ENCODE data around the gene NFIX. TPM values are rescaled to one million over a fixed set of nuclear protein-coding genes. Genes with fewer than 3 reads are reported as not detected.

NFIX gene
- total and polyA plus RNA-seq, 12 donors, result 1.3 to 72.8 (median 28.6) TPM

- no peaks in the 10 kb centered on the region for H3K9me3 ChIP-seq (replicated peaks in 1 of 3)
- no peak overlapping the region for H3K4me3 ChIP-seq
- peak in 1 of 7 donors; percentile 66 for DNase-seq
- no peak for TF ChIP-seq POLR2A (IDR thresholded peaks at IDR 0.05)
- TF ChIP-seq CTCF (IDR thresholded peaks at IDR 0.05), result no peak
- H3K27ac ChIP-seq, result peak overlapping the region in 1 of 5 donors; percentile 58
- H3K4me1 ChIP-seq (replicated peaks in 1 of 2), result peaks cover 13 to 46% of the 10 kb centered on the region in 2 donors
- H3K27me3 ChIP-seq, result no peaks in the 10 kb centered on the region
- WGBS, 4 donors, result 82 to 86% (median 85%) methylated on average over 18 of the region's 18 CpGs
- intact Hi-C loops (cut with DNase I), result no loop called here
- H3K36me3 ChIP-seq (replicated peaks in 1 of 2), result no peaks in the 10 kb centered on the region
These were observed 41.2 kb downstream of the NFIX start for GRCh38 chr19:13036366-13036976.

GRCh38 chr19:13037161-13037560, 41.9 kb downstream of the NFIX start:
- DNase-seq, result no peak
- peaks cover 13 to 46% of the 10 kb centered on the region in 2 donors for H3K4me1 ChIP-seq (replicated peaks in 1 of 2)
- peak overlapping the region in 1 of 5 donors; percentile 58 for H3K27ac ChIP-seq
- no peak overlapping the region for H3K4me3 ChIP-seq
- 54 to 75% (median 59%) methylated on average over 7 of the region's 7 CpGs for WGBS, 4 donors
- TF ChIP-seq CTCF (IDR thresholded peaks at IDR 0.05) (no peak), POLR2A (IDR thresholded peaks at IDR 0.05) (no peak)
- H3K36me3 ChIP-seq (replicated peaks in 1 of 2), result no peaks in the 10 kb centered on the region
- H3K27me3 ChIP-seq, result no peaks in the 10 kb centered on the region
- H3K9me3 ChIP-seq (replicated peaks in 1 of 3), result no peaks in the 10 kb centered on the region
- intact Hi-C loops (cut with DNase I), result no loop called here

GRCh38 chr19:13037731-13038130, 42.5 kb downstream of the NFIX start:
- TF ChIP-seq POLR2A (IDR thresholded peaks at IDR 0.05) (no peak), CTCF (IDR thresholded peaks at IDR 0.05) (no peak)
- Histone ChIP-seq H3K9me3 (replicated peaks in 1 of 3) (no peaks in the 10 kb centered on the region), H3K4me1 (replicated peaks in 1 of 2) (peaks cover 13 to 46% of the 10 kb centered on the region in 2 donors), H3K27me3 (no peaks in the 10 kb centered on the region), H3K4me3 (no peak overlapping the region), H3K27ac (peak overlapping the region in 1 of 5 donors; percentile 22), H3K36me3 (replicated peaks in 1 of 2) (no peaks in the 10 kb centered on the region)
- 79 to 88% (median 86%) methylated on average over 6 to 7 of the region's 7 CpGs for WGBS, 4 donors
- no peak for DNase-seq
- intact Hi-C loops (cut with DNase I), result no loop called here

- 77 to 92% (median 80%) methylated on average over 7 to 13 of the region's 13 CpGs for WGBS, 4 donors
These were observed 43.3 kb downstream of the NFIX start for GRCh38 chr19:13038306-13039210.

More at GRCh38 chr19:13038306-13039210, 43.3 kb downstream of the NFIX start:
- no peak overlapping the region for H3K4me3 ChIP-seq
- H3K27me3 ChIP-seq, result no peaks in the 10 kb centered on the region
- intact Hi-C loops (cut with DNase I), result no loop called here
- H3K36me3 ChIP-seq (replicated peaks in 1 of 2), result no peaks in the 10 kb centered on the region
- H3K9me3 ChIP-seq (replicated peaks in 1 of 3), result no peaks in the 10 kb centered on the region
- peaks cover 13 to 45% of the 10 kb centered on the region in 2 donors for H3K4me1 ChIP-seq (replicated peaks in 1 of 2)
- no peak for TF ChIP-seq CTCF (IDR thresholded peaks at IDR 0.05)
- TF ChIP-seq POLR2A (IDR thresholded peaks at IDR 0.05), result no peak
- no peak overlapping the region for H3K27ac ChIP-seq
- no peak for DNase-seq

Data from adrenal gland (tissue), 12 donors.